ENCODE data around the gene CWC27.
A peak's percentile ranks its signal among the peaks of the same experiment; 100 is the strongest.

Gene CWC27

GRCh38 chr5:64775291-64775690, 6.6 kb downstream of the CWC27 start:
- DNase-seq (ENCODE audit: low read depth): no peak
- no peak overlapping the region for H3K4me3 ChIP-seq (ENCODE audit: low read depth, low read length)
- TF ChIP-seq CTCF (IDR thresholded peaks at IDR 0.05; ENCODE audit: low read depth, low read length, missing control alignments): no peak
- in situ Hi-C loops (cut with HindIII; ENCODE audit: low sequenced_read_pairs): no loop called here

- no peak overlapping the region for H3K4me3 ChIP-seq (ENCODE audit: low read depth, low read length)
- in situ Hi-C loops (cut with HindIII; ENCODE audit: low sequenced_read_pairs): no loop called here
- peak; percentile 81 for DNase-seq (ENCODE audit: low read depth)
- TF ChIP-seq CTCF (IDR thresholded peaks at IDR 0.05; ENCODE audit: low read depth, low read length, missing control alignments): peak; percentile 76
Observed at GRCh38 chr5:64784451-64785025, 15.8 kb downstream of the CWC27 start.

GRCh38 chr5:64786372-64786771, 17.6 kb downstream of the CWC27 start:
- TF ChIP-seq CTCF (IDR thresholded peaks at IDR 0.05; ENCODE audit: low read depth, low read length, missing control alignments): no peak
- DNase-seq (ENCODE audit: low read depth): no peak
- no peak overlapping the region for H3K4me3 ChIP-seq (ENCODE audit: low read depth, low read length)
- in situ Hi-C loops (cut with HindIII; ENCODE audit: low sequenced_read_pairs): no loop called here

- no peak for DNase-seq (ENCODE audit: low read depth)
- H3K4me3 ChIP-seq (ENCODE audit: low read depth, low read length): no peak overlapping the region
- no peak for TF ChIP-seq CTCF (IDR thresholded peaks at IDR 0.05; ENCODE audit: low read depth, low read length, missing control alignments)
- in situ Hi-C loops (cut with HindIII; ENCODE audit: low sequenced_read_pairs): no loop called here
Observed at GRCh38 chr5:64788156-64788555, 19.4 kb downstream of the CWC27 start.

- no peak for DNase-seq (ENCODE audit: low read depth)
- in situ Hi-C loops (cut with HindIII; ENCODE audit: low sequenced_read_pairs): no loop called here
- H3K4me3 ChIP-seq (ENCODE audit: low read depth, low read length): no peak overlapping the region
- no peak for TF ChIP-seq CTCF (IDR thresholded peaks at IDR 0.05; ENCODE audit: low read depth, low read length, missing control alignments)
Observed at GRCh38 chr5:64789457-64789856, 20.7 kb downstream of the CWC27 start.

- no peak for TF ChIP-seq CTCF (IDR thresholded peaks at IDR 0.05; ENCODE audit: low read depth, low read length, missing control alignments)
- in situ Hi-C loops (cut with HindIII; ENCODE audit: low sequenced_read_pairs): no loop called here
- DNase-seq (ENCODE audit: low read depth): no peak
- H3K4me3 ChIP-seq (ENCODE audit: low read depth, low read length): no peak overlapping the region
Observed at GRCh38 chr5:64790210-64790609, 21.5 kb downstream of the CWC27 start.

All from astrocyte of the cerebellum (primary cell).